ENCODE data around the gene ANKS6.
"Not testable (repeated sequence)": the region's sequence is repeated elsewhere in the genome, so short reads cannot be mapped to it uniquely, and the experiment has no call there.

The ANKS6 gene

GRCh38 chr9:98690686-98691085 is 105.7 kb downstream of the ANKS6 start:
- no peak for DNase-seq

GRCh38 chr9:98688710-98689495 is 107.5 kb downstream of the ANKS6 start:
- no peak for DNase-seq

GRCh38 chr9:98687911-98688310 is 108.4 kb downstream of the ANKS6 start:
- no peak for DNase-seq

- no peak for DNase-seq
These were observed 109.1 kb downstream of the ANKS6 start for GRCh38 chr9:98686961-98687855.

GRCh38 chr9:98684816-98685215 is 111.5 kb downstream of the ANKS6 start:
- DNase-seq = not testable (repeated sequence)
